Measurements from ENCODE around the gene MARK1.

DNA sequence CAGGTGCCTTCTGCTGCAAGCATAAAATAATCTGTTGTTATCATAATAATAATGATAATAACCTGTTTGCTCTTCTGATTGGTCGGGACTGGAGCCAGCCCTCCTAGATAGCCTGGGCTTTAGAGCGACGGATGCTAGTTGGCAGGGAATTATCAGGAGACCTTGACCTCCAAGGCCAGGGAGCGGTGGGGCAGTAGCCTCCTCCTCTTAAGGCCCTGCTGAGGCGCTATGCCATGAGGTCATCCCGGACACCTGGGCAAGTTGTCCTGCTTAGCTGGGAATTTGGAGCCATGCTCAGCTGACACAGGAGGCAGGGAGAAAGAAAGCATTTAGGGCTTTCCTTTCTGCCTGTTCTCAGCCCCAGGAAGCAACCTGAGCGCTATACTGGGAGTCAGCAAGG is 177.8 kb downstream of the MARK1 start:
- no peak for TF ChIP-seq LEF1 (IDR thresholded peaks at IDR 0.05; ENCODE audit: borderline replicate concordance)
- TF ChIP-seq FOXK2 (IDR thresholded peaks at IDR 0.05): no peak
- TF ChIP-seq SP1 (IDR thresholded peaks at IDR 0.05): no peak
- TF ChIP-seq, protein P1, sequence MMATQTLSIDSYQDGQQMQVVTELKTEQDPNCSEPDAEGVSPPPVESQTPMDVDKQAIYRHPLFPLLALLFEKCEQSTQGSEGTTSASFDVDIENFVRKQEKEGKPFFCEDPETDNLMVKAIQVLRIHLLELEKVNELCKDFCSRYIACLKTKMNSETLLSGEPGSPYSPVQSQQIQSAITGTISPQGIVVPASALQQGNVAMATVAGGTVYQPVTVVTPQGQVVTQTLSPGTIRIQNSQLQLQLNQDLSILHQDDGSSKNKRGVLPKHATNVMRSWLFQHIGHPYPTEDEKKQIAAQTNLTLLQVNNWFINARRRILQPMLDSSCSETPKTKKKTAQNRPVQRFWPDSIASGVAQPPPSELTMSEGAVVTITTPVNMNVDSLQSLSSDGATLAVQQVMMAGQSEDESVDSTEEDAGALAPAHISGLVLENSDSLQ (IDR thresholded peaks at IDR 0.05): no peak

Measured in HEK293T (cell line).